SIG-M5 (cell line): ENCODE results near the gene TCP11.
"Not testable (repeated sequence)": the region's sequence is repeated elsewhere in the genome, so short reads cannot be mapped to it uniquely, and the experiment has no call there.

Source experiments
- DNase-seq: peaks from one replicate; lab custom pipeline; 2025; lab: John Stamatoyannopoulos, UW

The TCP11 gene

GRCh38 chr6:35146453-35146852, 5.3 kb upstream of the TCP11 start:
- no peak for DNase-seq

GRCh38 chr6:35145757-35146156, 4.6 kb upstream of the TCP11 start:
- no peak for DNase-seq

GRCh38 chr6:35142588-35143569, 1.7 kb upstream of the TCP11 start:
- DNase-seq: no peak

- no peak for DNase-seq
These were observed 516 bp downstream of the TCP11 start for GRCh38 chr6:35140639-35141006.

GRCh38 chr6:35139924-35140638, 1.1 kb downstream of the TCP11 start:
- no peak for DNase-seq

GRCh38 chr6:35139470-35139869, 1.7 kb downstream of the TCP11 start:
- no peak for DNase-seq

- not testable (repeated sequence) for DNase-seq
These were observed 2.9 kb downstream of the TCP11 start for GRCh38 chr6:35138191-35138590.

GRCh38 chr6:35136185-35136584, 5.0 kb downstream of the TCP11 start:
- no peak for DNase-seq

GRCh38 chr6:35128496-35128895, 12.6 kb downstream of the TCP11 start:
- DNase-seq: no peak

- DNase-seq: no peak
These were observed 13.1 kb downstream of the TCP11 start for GRCh38 chr6:35128042-35128441.

GRCh38 chr6:35124356-35124755, 16.8 kb downstream of the TCP11 start:
- DNase-seq: no peak

GRCh38 chr6:35120746-35121145, 20.4 kb downstream of the TCP11 start:
- no peak for DNase-seq

- no peak for DNase-seq
These were observed 32.7 kb downstream of the TCP11 start for GRCh38 chr6:35108309-35108885.

GRCh38 chr6:35107761-35108160, 33.4 kb downstream of the TCP11 start:
- not testable (repeated sequence) for DNase-seq

- DNase-seq: not testable (repeated sequence)
These were observed 33.9 kb downstream of the TCP11 start for GRCh38 chr6:35107208-35107607.

GRCh38 chr6:35106061-35106460, 35.1 kb downstream of the TCP11 start:
- DNase-seq: not testable (repeated sequence)

GRCh38 chr6:35105078-35105477, 36.1 kb downstream of the TCP11 start:
- DNase-seq: no peak

- DNase-seq: no peak
These were observed 42.0 kb downstream of the TCP11 start for GRCh38 chr6:35099116-35099515.

GRCh38 chr6:35096129-35096862, 44.8 kb downstream of the TCP11 start:
- no peak for DNase-seq

- no peak for DNase-seq
These were observed 47.0 kb downstream of the TCP11 start for GRCh38 chr6:35094183-35094582.

- DNase-seq: no peak
These were observed 47.4 kb downstream of the TCP11 start for GRCh38 chr6:35093783-35094182.

- DNase-seq: no peak
These were observed 48.1 kb downstream of the TCP11 start for GRCh38 chr6:35093118-35093445.
